CD4-positive, CD25-positive, alpha-beta regulatory T cell (primary cell): Measurements from ENCODE around the gene LILRA1. TPM values are rescaled to one million over a fixed set of nuclear protein-coding genes. Genes with fewer than 3 reads are reported as not detected.
"Not testable (repeated sequence)": the region's sequence is repeated elsewhere in the genome, so short reads cannot be mapped to it uniquely, and the experiment has no call there.

ENCODE experiments used
- ATAC-seq, 2 donors: fragments of 150-1000 bp; cut with Tn5 transposase; one replicate each; pipeline ENCODE4 v1.10.0; 2021; ENCODE audit warnings: low read depth in 2 of 2, moderate number of reproducible peaks in 2 of 2, moderate library complexity in 1 of 2
- DNase-seq, 3 donors: peaks; one replicate each; pipeline versions ENCODE4 v3.0.0 to v3.0.0-alpha.2; 2012 to 2022; ENCODE audit warnings: mixed read lengths in 1 of 3
- H3K27ac ChIP-seq: one replicate; pipeline ENCODE4 v1.7.0; 2013; ENCODE audit warnings: mild to moderate bottlenecking, low read length; ENCODE audit not compliant: insufficient read depth, poor library complexity, severe bottlenecking
- H3K27me3 ChIP-seq: one replicate; pipeline ENCODE4 v1.7.0; 2013; ENCODE audit warnings: low read length; ENCODE audit not compliant: control insufficient read depth, insufficient read depth
- H3K36me3 ChIP-seq: one replicate; pipeline ENCODE4 v1.7.0; 2013; ENCODE audit warnings: mild to moderate bottlenecking, low read length, moderate library complexity; ENCODE audit not compliant: control insufficient read depth, insufficient read depth
- H3K4me1 ChIP-seq: 2 replicates; pipeline ENCODE4 v1.7.0; 2013; ENCODE audit warnings: mild to moderate bottlenecking, low read length; ENCODE audit not compliant: insufficient read depth, control insufficient read depth, poor library complexity, severe bottlenecking
- H3K4me3 ChIP-seq: one replicate; pipeline ENCODE4 v1.7.0; 2013; ENCODE audit warnings: low read depth, mild to moderate bottlenecking, low read length, moderate library complexity
- H3K9me3 ChIP-seq, 2 experiments: 1 replicate in 1 of 2; 2 replicates in 1 of 2; pipeline ENCODE4 v1.7.0; 2013; ENCODE audit warnings: low read length in 2 of 2, mild to moderate bottlenecking in 1 of 2, moderate library complexity in 1 of 2; ENCODE audit not compliant: control insufficient read depth in 2 of 2
- H3K27ac Mint-ChIP-seq, 3 donors: one replicate each; pipeline ENCODE4 v1.8.0; 2020 to 2022; ENCODE audit warnings: mild to moderate bottlenecking in 3 of 3, mixed read lengths in 3 of 3, moderate library complexity in 2 of 3
- H3K27me3 Mint-ChIP-seq: one replicate; pipeline ENCODE4 v1.8.0; 2022; ENCODE audit warnings: mild to moderate bottlenecking, mixed read lengths
- H3K36me3 Mint-ChIP-seq: one replicate; pipeline ENCODE4 v1.8.0; 2020; ENCODE audit warnings: mixed read lengths
- H3K4me1 Mint-ChIP-seq, 4 donors: one replicate each; pipeline ENCODE4 v1.8.0; 2020 to 2022; ENCODE audit warnings: mixed read lengths in 4 of 4, mild to moderate bottlenecking in 1 of 4
- H3K4me3 Mint-ChIP-seq, 4 donors: one replicate each; pipeline ENCODE4 v1.8.0; 2020 to 2022; ENCODE audit warnings: mild to moderate bottlenecking in 4 of 4, mixed read lengths in 4 of 4, moderate library complexity in 3 of 4
- H3K9me3 Mint-ChIP-seq, 7 donors: one replicate each; pipeline ENCODE4 v1.8.0; 2020 to 2022; ENCODE audit warnings: mixed read lengths in 7 of 7, mild to moderate bottlenecking in 3 of 7, moderate library complexity in 2 of 7
- polyA plus RNA-seq, 4 donors: library from polyadenylated mRNA; unstranded; fragments of 300-500 nt; fragmentation: Illumina TruSeq; gene quantifications; one replicate each; pipeline ENCODE4 v1.2.3, GENCODE V29; 2021
- total RNA-seq: library from RNA; stranded (reverse); gene quantifications from one replicate; pipeline ENCODE4 v1.2.3, GENCODE V29; 2022

Gene LILRA1
- total and polyA plus RNA-seq, 5 donors from 2014 or later, result 0.10 TPM; not detected in 4

- ATAC-seq, H3K4me3 Mint-ChIP-seq, H3K4me3 ChIP-seq, H3K27ac ChIP-seq, H3K36me3 Mint-ChIP-seq, H3K9me3 ChIP-seq, DNase-seq, H3K36me3 ChIP-seq, H3K4me1 ChIP-seq, H3K4me1 Mint-ChIP-seq, H3K27ac Mint-ChIP-seq, H3K27me3 ChIP-seq, H3K9me3 Mint-ChIP-seq: not testable (repeated sequence)
- peaks cover 21% of the 10 kb centered on the region for H3K27me3 Mint-ChIP-seq
These were observed 34.5 kb downstream of the LILRA1 start for GRCh38 chr19:54627912-54628311.

- not testable (repeated sequence) for H3K4me1 Mint-ChIP-seq, DNase-seq, H3K27me3 ChIP-seq, H3K36me3 Mint-ChIP-seq, H3K4me3 Mint-ChIP-seq, H3K9me3 Mint-ChIP-seq, H3K9me3 ChIP-seq, H3K36me3 ChIP-seq, H3K4me3 ChIP-seq, ATAC-seq, H3K4me1 ChIP-seq, H3K27ac ChIP-seq
- peak within 1 kb of the TSS in 1 of 3 donors; percentile 49 for H3K27ac Mint-ChIP-seq
- peaks cover 13% of the 10 kb centered on the region for H3K27me3 Mint-ChIP-seq
These were observed 36.8 kb downstream of the LILRA1 start, which contains the start of gene LILRB1 for GRCh38 chr19:54630262-54630661. Gene LILRB1, plus strand, starts transcription at chr19:54630484. Its CDS starts 590 bp downstream, at chr19:54631074.

- H3K36me3 ChIP-seq, result no peaks in the 10 kb centered on the region
- no peaks in the 10 kb centered on the region for H3K36me3 Mint-ChIP-seq
- H3K4me1 Mint-ChIP-seq, result no peaks in the 10 kb centered on the region
- DNase-seq (no peak), ATAC-seq (no peak)
- no peak overlapping the region for H3K4me3 Mint-ChIP-seq
- no peaks in the 10 kb centered on the region for H3K9me3 ChIP-seq
- H3K27me3 ChIP-seq, result no peaks in the 10 kb centered on the region
- H3K4me3 ChIP-seq, result no peak overlapping the region
- H3K27me3 Mint-ChIP-seq, result peaks cover 12% of the 10 kb centered on the region
- no peak overlapping the region for H3K27ac Mint-ChIP-seq
- H3K27ac ChIP-seq, result no peak overlapping the region
- H3K9me3 Mint-ChIP-seq, result peaks cover 0 to 2% (median 0%) of the 10 kb centered on the region in 7 donors
- H3K4me1 ChIP-seq, result no peaks in the 10 kb centered on the region
These were observed 37.4 kb downstream of the LILRA1 start for GRCh38 chr19:54630782-54631181.

GRCh38 chr19:54631489-54632337 lies 38.3 kb downstream of the LILRA1 start:
- not testable (repeated sequence) for H3K27ac Mint-ChIP-seq, H3K9me3 ChIP-seq, H3K9me3 Mint-ChIP-seq, H3K36me3 ChIP-seq, H3K27ac ChIP-seq, H3K4me3 ChIP-seq, H3K4me1 Mint-ChIP-seq, ATAC-seq, DNase-seq, H3K27me3 ChIP-seq, H3K4me1 ChIP-seq, H3K27me3 Mint-ChIP-seq, H3K36me3 Mint-ChIP-seq, H3K4me3 Mint-ChIP-seq

GRCh38 chr19:54632517-54632916 lies 39.1 kb downstream of the LILRA1 start:
- peaks cover 10% of the 10 kb centered on the region for H3K27me3 Mint-ChIP-seq
- H3K9me3 Mint-ChIP-seq, H3K27ac Mint-ChIP-seq, H3K4me3 ChIP-seq, H3K9me3 ChIP-seq, ATAC-seq, H3K36me3 Mint-ChIP-seq, DNase-seq, H3K4me1 Mint-ChIP-seq, H3K27ac ChIP-seq, H3K4me1 ChIP-seq, H3K36me3 ChIP-seq, H3K27me3 ChIP-seq, H3K4me3 Mint-ChIP-seq: not testable (repeated sequence)

- Histone ChIP-seq H3K4me3 (no peak overlapping the region), H3K36me3 (no peaks in the 10 kb centered on the region), H3K9me3 (no peaks in the 10 kb centered on the region), H3K27ac (no peak overlapping the region), H3K4me1 (no peaks in the 10 kb centered on the region), H3K27me3 (no peaks in the 10 kb centered on the region)
- no peak for ATAC-seq
- Mint-ChIP-seq H3K27ac (peak overlapping the region in 1 of 3 donors; percentile 85), H3K27me3 (peaks cover 14% of the 10 kb centered on the region), H3K36me3 (no peaks in the 10 kb centered on the region), H3K4me3 (no peak overlapping the region), H3K4me1 (no peaks in the 10 kb centered on the region), H3K9me3 (no peaks in the 10 kb centered on the region)
- DNase-seq, result no peak
These were observed 40.0 kb downstream of the LILRA1 start for GRCh38 chr19:54633401-54633800.

DNA sequence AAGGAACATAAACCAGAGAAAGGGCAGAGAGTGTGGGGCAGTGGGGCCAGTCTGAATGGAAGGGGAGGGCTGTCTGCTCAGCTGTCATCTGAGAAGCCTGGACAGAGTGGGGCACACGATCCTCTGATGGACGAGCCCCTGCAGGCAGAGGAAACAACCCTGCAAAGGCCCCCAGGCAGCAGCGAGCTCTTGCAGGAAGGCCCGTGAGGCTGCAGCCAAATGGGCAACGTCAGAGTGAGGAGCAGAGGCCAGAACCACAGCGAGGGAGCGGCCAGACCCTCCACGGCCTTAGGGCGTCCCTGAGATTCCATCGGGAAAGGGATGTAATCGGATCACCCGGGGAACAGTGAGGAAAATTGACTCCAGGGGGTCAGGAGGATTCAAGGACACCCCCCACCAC lies 42.6 kb downstream of the LILRA1 start:
- H3K36me3 ChIP-seq, H3K27me3 ChIP-seq, DNase-seq, H3K27ac Mint-ChIP-seq, H3K9me3 ChIP-seq, H3K27me3 Mint-ChIP-seq, H3K9me3 Mint-ChIP-seq, H3K4me3 Mint-ChIP-seq, H3K4me1 ChIP-seq, H3K36me3 Mint-ChIP-seq, H3K4me1 Mint-ChIP-seq, H3K27ac ChIP-seq, H3K4me3 ChIP-seq, ATAC-seq: not testable (repeated sequence)

- no peak for ATAC-seq
These were observed 45.3 kb downstream of the LILRA1 start for GRCh38 chr19:54638683-54639082.

More at GRCh38 chr19:54638683-54639082, 45.3 kb downstream of the LILRA1 start:
- no peaks in the 10 kb centered on the region for H3K36me3 Mint-ChIP-seq
- Histone ChIP-seq H3K27ac (no peak overlapping the region), H3K9me3 (no peaks in the 10 kb centered on the region), H3K36me3 (no peaks in the 10 kb centered on the region), H3K4me3 (no peak overlapping the region), H3K4me1 (no peaks in the 10 kb centered on the region), H3K27me3 (no peaks in the 10 kb centered on the region)
- H3K9me3 Mint-ChIP-seq, result peaks cover 0 to 1% (median 0%) of the 10 kb centered on the region in 7 donors
- H3K27ac Mint-ChIP-seq, result no peak overlapping the region
- H3K27me3 Mint-ChIP-seq, result peaks cover 6% of the 10 kb centered on the region
- no peak for DNase-seq
- H3K4me3 Mint-ChIP-seq, result no peak overlapping the region
- no peaks in the 10 kb centered on the region for H3K4me1 Mint-ChIP-seq
